HTR-8/SVneo (cell line): Measurements from ENCODE around the gene GSTCD.
"Not testable (repeated sequence)": the region's sequence is repeated elsewhere in the genome, so short reads cannot be mapped to it uniquely, and the experiment has no call there.

Experiments
- DNase-seq: peaks from one replicate; pipeline ENCODE4 v3.0.0; 2011; ENCODE audit warnings: low spot score, mixed read lengths; ENCODE audit not compliant: insufficient read length
- FAIRE-seq: peaks from 2 replicates; lab custom pipeline; 2011; peaks lifted over from hg19 to GRCh38; lab: Jason Lieb, UNC

GSTCD gene

GRCh38 chr4:105785792-105786191, 77.2 kb downstream of the GSTCD start:
- DNase-seq (no peak), FAIRE-seq (no peak)

DNA sequence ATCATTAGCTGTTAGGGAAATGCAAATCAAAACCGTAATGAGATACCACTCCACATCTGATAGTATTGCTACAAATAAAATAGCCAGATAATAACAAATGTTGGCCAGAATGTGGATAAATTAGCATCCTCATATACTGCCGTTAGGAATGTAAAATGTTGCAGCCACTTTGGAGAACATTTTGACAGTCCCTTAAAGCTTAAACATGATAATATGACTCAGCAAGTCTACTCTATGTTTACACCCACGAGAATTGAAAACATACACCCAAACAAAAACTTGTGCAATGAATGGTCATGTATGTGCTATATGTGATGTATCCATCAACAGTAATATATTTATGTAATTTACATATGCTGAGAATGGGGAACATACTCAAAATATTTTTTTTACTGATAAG, 78.2 kb downstream of the GSTCD start:
- no peak for FAIRE-seq
- DNase-seq = no peak

- no peak for DNase-seq
- no peak for FAIRE-seq
These were observed 88.6 kb downstream of the GSTCD start for GRCh38 chr4:105797225-105797624.

DNA sequence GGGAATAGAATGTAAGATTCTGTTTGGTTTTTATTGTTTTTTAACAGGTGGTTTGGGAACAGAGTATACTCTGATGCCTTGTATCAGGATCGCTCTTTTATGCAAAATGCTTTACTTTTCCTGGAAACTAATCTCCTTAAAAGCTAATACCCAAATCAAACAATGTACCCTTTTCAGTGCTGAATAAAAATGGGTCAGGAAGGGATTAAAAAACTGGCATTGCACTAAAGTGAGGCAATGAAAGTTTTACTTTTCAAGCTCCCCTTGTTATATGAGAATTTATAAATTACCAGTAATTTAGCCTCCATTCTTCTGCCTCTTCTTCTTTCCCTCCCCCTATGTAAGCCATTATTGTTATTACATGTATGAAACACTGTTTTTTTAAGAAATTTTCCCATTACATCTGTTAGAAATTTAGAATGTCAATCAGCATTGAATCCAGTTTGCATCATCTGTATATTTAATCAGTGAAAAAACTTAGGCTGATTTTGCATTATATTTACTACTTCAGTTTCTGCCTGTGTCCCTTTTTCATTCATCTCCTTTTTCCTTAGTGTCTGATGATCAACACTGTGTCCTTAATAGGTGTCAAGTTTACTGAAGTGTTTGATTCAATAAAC, 97.0 kb downstream of the GSTCD start:
- no peak for DNase-seq
- FAIRE-seq = no peak

DNA sequence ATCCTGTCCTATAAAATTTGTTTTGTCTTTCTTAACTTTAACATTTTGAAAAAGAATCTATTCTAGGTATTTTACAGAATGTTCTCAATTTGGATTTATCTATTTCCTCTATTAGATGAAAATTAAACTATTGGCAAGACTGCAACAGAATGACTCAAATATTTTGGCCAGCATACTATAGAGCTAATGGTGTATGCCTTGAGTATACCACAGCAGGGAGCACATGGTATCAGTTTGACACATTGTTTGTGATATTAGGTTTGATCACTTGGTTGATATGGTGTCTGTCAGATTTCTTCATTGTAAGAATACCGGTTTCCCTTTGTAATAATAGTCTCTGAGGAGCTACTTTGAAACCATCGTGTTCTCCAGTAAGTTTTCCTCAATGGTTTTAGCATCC, 98.9 kb downstream of the GSTCD start:
- FAIRE-seq = no peak
- no peak for DNase-seq

DNA sequence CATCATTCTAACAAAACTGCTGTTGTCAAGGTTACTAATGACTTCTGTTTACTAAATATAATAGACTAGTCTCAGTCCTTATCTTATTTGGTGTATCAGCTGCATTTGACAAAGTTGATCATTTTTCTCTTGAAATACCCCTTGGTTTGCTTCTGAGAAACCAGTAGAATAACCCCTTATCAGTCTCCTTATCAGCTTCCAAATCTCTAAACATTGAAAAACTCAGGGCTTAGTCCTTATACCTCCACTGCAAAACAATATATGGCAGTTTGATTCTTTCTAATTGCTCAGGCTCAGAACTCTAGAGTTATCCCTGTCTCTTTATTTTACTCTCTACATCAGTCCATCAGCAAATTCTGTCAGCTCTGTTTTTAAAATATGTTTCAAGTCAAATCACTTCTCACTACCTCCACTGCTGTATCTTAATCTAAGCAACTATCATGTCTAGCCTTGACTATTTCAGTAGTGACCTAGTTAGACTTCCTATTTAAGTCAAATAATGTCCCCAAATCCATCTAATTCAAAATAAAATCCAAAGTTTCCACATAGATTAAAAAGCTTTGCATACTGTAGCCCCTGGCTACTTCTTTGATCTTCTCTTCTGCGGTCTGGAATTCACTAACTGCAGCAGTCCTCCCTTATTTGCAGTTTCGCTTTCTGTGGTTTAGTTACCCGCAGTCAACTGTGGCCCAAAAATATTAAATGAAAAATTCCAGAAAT, 99.6 kb downstream of the GSTCD start:
- no peak for FAIRE-seq
- DNase-seq = no peak

DNA sequence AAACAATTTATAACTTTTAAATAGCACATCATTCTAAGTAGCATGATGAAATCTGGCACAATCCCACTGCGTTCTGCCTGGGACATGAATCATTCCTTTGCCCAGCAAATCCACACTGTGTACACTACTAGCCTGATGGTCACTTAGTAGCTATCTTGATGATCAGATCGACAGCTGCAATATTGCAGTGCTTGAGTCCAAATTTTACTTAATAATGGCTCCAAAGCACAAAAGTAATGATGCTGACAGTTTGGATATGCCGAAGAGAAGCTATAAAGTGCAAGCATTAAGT, 100.1 kb downstream of the GSTCD start:
- DNase-seq (no peak), FAIRE-seq (no peak)

DNA sequence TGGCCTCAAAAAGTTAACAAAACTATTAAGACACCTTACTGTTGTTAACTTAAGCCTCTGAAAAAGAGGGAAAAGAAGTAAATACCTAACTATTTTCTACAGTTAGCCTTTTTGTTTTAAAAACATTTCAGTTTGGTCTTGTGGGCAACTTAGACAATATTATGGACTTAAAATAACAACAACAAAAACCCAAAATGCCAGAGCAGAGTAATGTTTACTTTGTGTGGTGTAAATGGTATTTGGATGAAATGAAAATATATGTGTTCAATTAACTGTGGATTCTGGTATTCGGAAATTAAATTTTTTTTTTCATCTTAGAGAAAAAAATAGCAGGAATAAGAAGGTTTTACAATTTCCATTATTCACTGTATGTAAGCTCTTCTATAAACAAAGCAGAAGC, 107.1 kb downstream of the GSTCD start:
- FAIRE-seq = no peak
- no peak for DNase-seq

GRCh38 chr4:105822061-105822460, 113.5 kb downstream of the GSTCD start:
- DNase-seq (no peak), FAIRE-seq (no peak)

DNA sequence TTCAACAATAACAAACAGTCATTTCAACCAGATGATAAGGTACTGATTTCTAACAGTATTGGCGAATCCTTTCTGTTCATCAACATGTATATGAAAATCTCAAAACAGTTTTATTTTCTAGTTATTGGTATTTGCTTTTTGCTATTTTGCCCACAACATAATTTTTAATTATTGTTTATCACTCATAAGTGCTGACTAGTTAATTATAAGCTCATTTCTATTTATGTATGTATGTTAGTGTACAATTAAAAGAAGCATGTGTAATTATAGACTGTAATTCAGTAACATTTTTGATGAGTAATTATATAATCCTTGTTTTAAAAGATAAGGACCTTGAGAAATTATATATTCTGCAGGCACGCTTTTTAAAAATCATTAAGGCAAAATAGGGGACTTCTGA, 119.5 kb downstream of the GSTCD start:
- no peak for FAIRE-seq

GRCh38 chr4:105831189-105831588, 122.6 kb downstream of the GSTCD start:
- FAIRE-seq = no peak
- DNase-seq = no peak

More for the DNA sequence above, 119.5 kb downstream of the GSTCD start:
- no peak for DNase-seq

DNA sequence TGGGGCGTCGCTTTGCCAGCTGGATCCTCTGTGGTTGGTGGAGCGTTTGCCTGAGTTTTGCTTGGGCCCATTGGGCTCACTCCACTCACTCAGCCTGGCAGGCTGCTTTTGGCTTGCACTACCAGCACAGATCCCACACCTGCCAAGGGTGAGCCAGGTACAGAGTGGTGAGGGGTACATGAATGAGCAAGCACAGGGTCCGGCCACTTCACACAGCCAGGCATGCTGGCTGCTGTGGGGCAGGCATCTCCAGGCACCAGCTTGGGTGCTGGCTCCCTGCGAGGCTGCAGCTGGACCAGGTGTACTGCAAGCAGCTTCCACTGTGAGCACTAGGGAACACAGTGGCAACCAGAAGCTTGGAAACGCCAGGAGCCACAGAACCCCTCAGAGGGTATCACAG, 126.6 kb downstream of the GSTCD start:
- FAIRE-seq = no peak
- no peak for DNase-seq

DNA sequence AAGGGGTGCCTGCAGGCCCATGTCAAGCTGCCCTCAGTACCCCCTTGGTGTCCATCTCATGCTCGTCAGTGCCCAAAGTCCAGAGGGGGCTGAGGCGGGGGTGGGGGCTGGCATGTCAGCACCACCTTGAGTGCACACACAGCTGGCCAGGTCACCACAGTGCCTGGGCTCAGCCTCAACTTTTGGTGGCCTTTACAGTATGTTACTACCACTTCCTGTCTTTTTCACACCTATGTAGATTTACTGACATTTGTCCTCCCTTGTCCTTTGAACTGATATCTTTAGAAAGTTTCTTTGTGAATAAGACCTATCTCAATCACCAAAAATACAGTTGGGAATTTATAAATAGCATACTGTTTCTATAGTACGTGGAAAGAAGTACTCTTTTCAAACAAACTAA, 128.0 kb downstream of the GSTCD start:
- no peak for DNase-seq
- FAIRE-seq = no peak

DNA sequence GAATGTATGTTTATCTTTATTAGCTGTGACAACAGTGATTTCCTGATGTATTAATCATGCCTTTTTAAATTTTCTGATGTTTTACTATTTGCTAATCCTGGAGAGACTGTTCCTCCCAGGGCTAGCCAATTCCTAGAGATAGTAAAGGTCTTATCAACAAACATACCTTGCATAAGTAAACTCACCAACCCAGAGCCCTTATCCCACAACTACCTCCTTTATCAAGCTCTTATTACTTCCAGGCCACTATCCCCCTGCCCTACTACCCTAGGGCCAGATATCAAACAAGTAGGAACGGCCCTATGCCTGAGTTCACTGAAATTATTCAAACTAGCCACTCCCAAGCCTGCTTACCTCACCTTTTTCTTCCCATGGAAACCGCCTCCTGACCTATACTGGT, 128.5 kb downstream of the GSTCD start:
- no peak for FAIRE-seq
- DNase-seq = no peak

- FAIRE-seq (no peak), DNase-seq (no peak)
These were observed 129.5 kb downstream of the GSTCD start for GRCh38 chr4:105838082-105838481.

DNA sequence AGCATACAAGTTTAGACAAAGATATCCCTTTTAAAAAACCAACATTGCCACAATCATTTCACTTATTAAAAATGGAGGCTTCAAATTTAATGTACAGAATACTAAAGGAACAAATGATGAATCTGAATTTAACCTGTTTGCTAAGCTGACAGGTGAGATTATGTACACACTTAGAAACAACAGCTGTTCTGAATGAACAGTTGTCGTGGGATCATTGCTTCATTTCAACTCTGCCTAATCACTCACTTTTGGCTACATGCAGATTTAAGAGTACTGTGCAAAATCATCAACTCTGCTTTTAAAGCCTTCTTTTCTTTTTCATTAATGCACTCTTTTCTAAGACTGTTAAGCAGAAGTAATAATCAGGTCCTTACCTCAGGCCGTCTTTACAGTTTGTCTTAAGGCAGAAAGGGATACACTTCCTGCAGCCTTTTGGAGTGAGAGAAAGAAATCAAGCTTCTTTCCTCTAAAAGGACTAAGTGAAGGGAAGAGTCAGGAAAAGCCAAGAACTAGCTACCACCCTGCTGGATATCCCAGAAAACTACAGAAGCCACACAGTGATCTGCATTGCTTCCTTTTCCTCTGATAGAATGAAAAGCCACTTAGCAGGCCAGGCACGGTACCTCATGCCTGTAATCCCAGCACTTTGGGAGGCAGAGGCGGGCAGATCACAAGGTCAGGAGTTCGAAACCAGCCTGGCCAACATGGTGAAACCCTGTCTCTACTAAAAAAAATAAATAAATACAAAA, 132.0 kb downstream of the GSTCD start:
- no peak for DNase-seq
- no peak for FAIRE-seq

DNA sequence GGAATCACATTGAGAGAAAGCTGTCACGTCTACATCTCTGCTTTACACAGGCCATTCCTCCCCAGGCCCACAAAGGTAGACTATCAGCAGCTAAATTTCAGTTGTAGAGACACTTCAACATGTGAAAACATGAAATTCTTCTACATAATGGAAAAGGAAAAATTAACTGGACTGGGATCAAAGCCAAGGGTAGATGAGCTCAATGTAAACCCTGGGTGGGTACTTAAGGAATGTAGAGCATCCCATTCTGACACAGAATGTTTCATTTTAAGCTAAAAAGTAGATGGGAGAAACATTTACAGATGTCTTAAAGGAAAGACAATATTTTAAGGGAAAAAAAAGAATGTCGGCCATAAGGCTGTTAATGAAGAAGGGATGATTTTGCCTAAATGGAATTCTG, 135.4 kb downstream of the GSTCD start:
- no peak for DNase-seq
- no peak for FAIRE-seq

DNA sequence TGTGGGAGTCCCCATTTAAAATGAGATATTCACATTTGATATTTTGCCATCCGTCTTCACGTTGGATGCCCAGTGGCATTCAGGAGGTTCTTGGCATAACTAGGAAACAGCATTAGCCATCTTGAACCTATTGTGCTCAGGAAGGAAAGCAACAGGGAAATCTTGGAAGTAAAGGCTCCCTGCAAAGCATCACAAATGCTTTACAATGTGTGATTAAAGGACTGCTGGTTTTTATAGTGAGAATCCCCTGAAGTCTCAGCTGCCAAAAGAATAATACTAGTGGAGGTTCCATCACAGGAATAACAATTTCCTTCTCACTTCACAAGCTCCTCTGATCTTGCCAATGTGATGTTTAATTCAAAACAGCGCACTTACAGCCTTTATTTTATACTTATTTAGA, 137.0 kb downstream of the GSTCD start:
- FAIRE-seq = no peak

DNA sequence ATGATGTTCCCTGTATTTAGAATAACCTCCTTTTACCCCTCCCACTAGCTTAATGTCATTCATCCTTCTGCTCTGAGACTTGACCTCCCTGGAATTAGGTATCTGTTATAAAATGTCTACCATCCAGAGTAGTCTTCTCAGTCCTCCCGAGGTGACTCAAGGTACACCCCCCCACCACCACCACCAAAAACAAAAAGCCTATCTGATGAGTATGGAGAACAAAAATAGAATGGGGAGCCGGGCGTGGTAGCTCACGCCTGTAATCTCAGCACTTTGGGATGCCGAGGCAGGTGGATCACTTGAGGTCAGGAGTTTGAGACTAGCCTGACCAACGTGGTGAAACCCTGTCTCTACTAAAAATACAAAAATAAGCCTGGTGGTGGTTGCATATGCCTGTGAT, 139.8 kb downstream of the GSTCD start:
- not testable (repeated sequence) for FAIRE-seq, DNase-seq

More for the DNA sequence above, 137.0 kb downstream of the GSTCD start:
- DNase-seq = no peak

- no peak for DNase-seq
- no peak for FAIRE-seq
These were observed 142.6 kb downstream of the GSTCD start for GRCh38 chr4:105851196-105851595.

DNA sequence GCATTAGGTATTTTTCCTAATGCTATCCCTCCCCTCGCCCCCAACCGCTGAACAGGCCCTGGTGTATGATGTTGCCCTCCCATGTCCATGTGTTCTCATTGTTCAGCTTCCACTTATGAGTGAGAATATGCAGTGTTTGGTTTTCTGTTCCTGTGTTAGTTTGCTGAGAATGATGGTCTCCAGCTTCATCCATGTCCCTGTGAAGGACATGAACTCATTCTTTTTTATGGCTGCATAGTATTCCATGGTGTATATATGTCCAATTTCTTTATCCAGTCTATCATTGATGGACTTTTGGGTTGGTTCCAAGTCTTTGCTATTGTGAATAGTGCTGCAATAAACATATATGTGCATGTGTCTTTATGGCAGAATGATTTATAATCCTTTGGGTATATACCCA, 143.6 kb downstream of the GSTCD start:
- FAIRE-seq, DNase-seq: not testable (repeated sequence)
